Transverse colon (tissue), 4 donors: ENCODE data around the gene BACE2. TPM values are rescaled to one million over a fixed set of nuclear protein-coding genes. Genes with fewer than 3 reads are reported as not detected.
A peak's percentile ranks its signal among the peaks of the same experiment; 100 is the strongest.

ENCODE experiments used
- DNase-seq: peaks from one replicate; pipeline ENCODE4 v3.0.0-alpha.2; 2019
- H3K27ac ChIP-seq, 4 donors: fragments of 200-600 bp; sonication (generic); 2 replicates each; pipeline ENCODE4 v1.5.1; 2016 to 2018; ENCODE audit warnings: inconsistent platforms in 4 of 4
- H3K27me3 ChIP-seq: fragments of 200-600 bp; sonication (generic); 2 replicates; pipeline ENCODE4 v1.5.1; 2017; ENCODE audit warnings: inconsistent platforms
- H3K36me3 ChIP-seq, 4 donors: fragments of 200-600 bp; sonication (generic); 2 replicates each; pipeline ENCODE4 v1.5.1; 2017 to 2019; ENCODE audit warnings: inconsistent platforms in 4 of 4
- H3K4me1 ChIP-seq, 4 donors: fragments of 200-600 bp; sonication (generic); 2 replicates each; pipeline ENCODE4 v1.5.1; 2017 to 2020; ENCODE audit warnings: inconsistent platforms in 4 of 4
- H3K4me3 ChIP-seq, 4 donors: fragments of 200-600 bp; sonication (generic); 1 replicate in 1 of 4; 2 replicates in 3 of 4; pipeline versions ENCODE4 v1.5.1 to v1.6.1; 2017 to 2019; ENCODE audit warnings: inconsistent platforms in 4 of 4
- H3K9me3 ChIP-seq, 2 donors: fragments of 200-600 bp; sonication (generic); 2 replicates each; pipeline ENCODE4 v1.5.1; 2017 to 2019; ENCODE audit warnings: inconsistent platforms in 2 of 2
- CTCF ChIP-seq, 5 experiments: fragments of 200-600 bp in 3 of 5; fragments of 450-650 bp in 2 of 5; sonication (generic) in 3 of 5; IDR thresholded peaks; 1 replicate in 2 of 5; 2 replicates in 3 of 5; pipeline ENCODE4 v1.5.1; 2016 to 2017; ENCODE audit warnings: antibody characterized with exemption in 5 of 5, inconsistent platforms in 3 of 5, mild to moderate bottlenecking in 2 of 5, moderate library complexity in 1 of 5
- EP300 ChIP-seq: sonication (generic); formaldehyde crosslinking; IDR thresholded peaks from one replicate; pipeline ENCODE4 v1.6.1; 2017; ENCODE audit warnings: antibody characterized with exemption, low read depth
- POLR2A ChIP-seq: fragments of 450-650 bp; IDR thresholded peaks from one replicate; pipeline ENCODE4 v1.6.1; 2016; ENCODE audit warnings: antibody characterized with exemption, mild to moderate bottlenecking, moderate library complexity
- POLR2AphosphoS5 ChIP-seq, 3 donors: sonication (generic); formaldehyde crosslinking; IDR thresholded peaks; one replicate each; pipeline ENCODE4 v1.6.1; 2016; ENCODE audit warnings: antibody characterized with exemption in 3 of 3
- WGBS, 2 donors: methylation state at CpG; one replicate each; pipeline ENCODE4 v1.1.5; 2018; ENCODE audit warnings: low coverage in 1 of 2; 5-methylcytosine and 5-hydroxymethylcytosine counted together
- in situ Hi-C, 4 donors: fragments of 200-750 bp; cut with MboI; loops; one replicate each; pipeline versions ENCODE4 v1.15.0 to v1.15.1; 2017; ENCODE audit warnings: low sequenced_read_pairs in 3 of 4, low pct_ligation_motif_present in 1 of 4, low pct_unique_long_range_greater_than_20kb in 1 of 4
- intact Hi-C: fragments of 100-400 bp; cut with DNase I; formaldehyde crosslinking; loops from one replicate; pipeline ENCODE4 v1.15.1; 2023; ENCODE audit warnings: low total_unique reads
- total RNA-seq, 4 donors: library from RNA; depleted of rRNA; stranded (reverse); fragments of >200 nt; gene quantifications; one replicate each; pipeline ENCODE4 v1.1.0, GENCODE V29; 2016

BACE2 gene
- total RNA-seq, 4 donors from 2014 or later, result 28.4 to 52.5 (median 43.9) TPM

- in situ Hi-C loops, result no loop called here
- TF ChIP-seq POLR2A (no peak), EP300 (no peak), CTCF (IDR thresholded peaks at IDR 0.05) (no peak), POLR2AphosphoS5 (IDR thresholded peaks at IDR 0.05) (no peak)
- H3K4me3 ChIP-seq, result no peak overlapping the region
- intact Hi-C loops, result no loop called here
- H3K36me3 ChIP-seq, result no peaks in the 10 kb centered on the region
- H3K9me3 ChIP-seq, result no peaks in the 10 kb centered on the region
- WGBS, 2 donors, result 72% methylated on average over 15 of the region's 15 CpGs; no CpG with 5 or more reads in 1 of the 2 donors
- no peak overlapping the region for H3K27ac ChIP-seq
- H3K4me1 ChIP-seq, result peaks cover 0 to 7% (median 5%) of the 10 kb centered on the region in 4 donors
- no peaks in the 10 kb centered on the region for H3K27me3 ChIP-seq
- no peak for DNase-seq
Measured at GRCh38 chr21:41142051-41142795, 25.7 kb upstream of the BACE2 start.

GRCh38 chr21:41143596-41144325, 24.2 kb upstream of the BACE2 start:
- H3K4me1 ChIP-seq, result peaks cover 0 to 12% (median 10%) of the 10 kb centered on the region in 4 donors
- in situ Hi-C loops (no loop called here), intact Hi-C loops (no loop called here)
- no peak overlapping the region for H3K4me3 ChIP-seq
- H3K27ac ChIP-seq, result no peak overlapping the region
- no peaks in the 10 kb centered on the region for H3K27me3 ChIP-seq
- no peak for DNase-seq
- TF ChIP-seq CTCF (IDR thresholded peaks at IDR 0.05), result no peak
- no peaks in the 10 kb centered on the region for H3K9me3 ChIP-seq
- H3K36me3 ChIP-seq, result no peaks in the 10 kb centered on the region
- WGBS, 2 donors, result 75% methylated on average over 10 of the region's 10 CpGs; no CpG with 5 or more reads in 1 of the 2 donors

GRCh38 chr21:41147096-41147978, 20.6 kb upstream of the BACE2 start:
- intact Hi-C loops (no loop called here), in situ Hi-C loops (no loop called here)
- Histone ChIP-seq H3K9me3 (no peaks in the 10 kb centered on the region), H3K4me3 (no peak overlapping the region), H3K27me3 (no peaks in the 10 kb centered on the region), H3K27ac (peak overlapping the region in 3 of 4 donors; percentile 1 to 39 (median 16)), H3K36me3 (no peaks in the 10 kb centered on the region), H3K4me1 (peaks cover 0 to 12% (median 10%) of the 10 kb centered on the region in 4 donors)
- DNase-seq, result no peak
- TF ChIP-seq POLR2A, result no peak
- TF ChIP-seq EP300, result no peak
- TF ChIP-seq POLR2AphosphoS5 (IDR thresholded peaks at IDR 0.05), result no peak
- TF ChIP-seq CTCF (IDR thresholded peaks at IDR 0.05), result no peak
- WGBS, 2 donors, result 55% methylated on average over 13 of the region's 13 CpGs; no CpG with 5 or more reads in 1 of the 2 donors

- in situ Hi-C loops, result no loop called here
- no peaks in the 10 kb centered on the region for H3K36me3 ChIP-seq
- H3K4me1 ChIP-seq, result peaks cover 0 to 12% (median 10%) of the 10 kb centered on the region in 4 donors
- TF ChIP-seq CTCF (IDR thresholded peaks at IDR 0.05) (no peak), EP300 (no peak), POLR2A (no peak), POLR2AphosphoS5 (IDR thresholded peaks at IDR 0.05) (no peak)
- DNase-seq, result no peak
- intact Hi-C loops, result no loop called here
- peak overlapping the region in 1 of 4 donors; percentile 39 for H3K27ac ChIP-seq
- no peaks in the 10 kb centered on the region for H3K27me3 ChIP-seq
- no peak overlapping the region for H3K4me3 ChIP-seq
- 79 to 86% methylated on average over 6 of the region's 6 CpGs for WGBS, 2 donors
- no peaks in the 10 kb centered on the region for H3K9me3 ChIP-seq
Measured at GRCh38 chr21:41147979-41148355, 20.0 kb upstream of the BACE2 start.
